GM19324 (cell line): ENCODE measurements around the gene KRT82.

Experiments
- ATAC-seq: cut with Tn5 transposase; IDR thresholded peaks from one replicate; pipeline ENCODE4 v1.9.1; 2021; ENCODE audit warnings: mild to moderate bottlenecking, moderate library complexity; ENCODE audit not compliant: unreplicated experiment, low FRiP score

KRT82 gene

DNA sequence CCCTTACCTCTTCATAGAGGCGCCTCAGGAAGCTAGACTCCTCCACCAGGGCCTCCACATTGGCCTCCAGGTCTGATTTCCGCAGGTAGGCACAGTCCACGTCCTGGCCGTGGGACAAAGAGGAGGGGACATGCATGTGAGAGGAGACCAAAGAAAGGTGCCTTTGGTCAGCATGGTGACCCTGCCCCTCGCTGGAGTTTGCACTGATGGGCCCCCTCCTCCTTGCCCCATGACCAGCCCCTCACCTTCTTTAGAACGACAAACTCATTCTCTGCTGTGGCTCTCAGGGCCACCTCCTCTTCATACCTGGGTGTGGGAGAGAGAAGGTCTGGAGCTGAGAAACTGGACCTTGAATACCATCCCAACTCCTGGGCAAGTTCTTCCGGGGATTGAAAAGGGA lies 42.1 kb downstream of the KRT82 start:
- ATAC-seq, result no peak

DNA sequence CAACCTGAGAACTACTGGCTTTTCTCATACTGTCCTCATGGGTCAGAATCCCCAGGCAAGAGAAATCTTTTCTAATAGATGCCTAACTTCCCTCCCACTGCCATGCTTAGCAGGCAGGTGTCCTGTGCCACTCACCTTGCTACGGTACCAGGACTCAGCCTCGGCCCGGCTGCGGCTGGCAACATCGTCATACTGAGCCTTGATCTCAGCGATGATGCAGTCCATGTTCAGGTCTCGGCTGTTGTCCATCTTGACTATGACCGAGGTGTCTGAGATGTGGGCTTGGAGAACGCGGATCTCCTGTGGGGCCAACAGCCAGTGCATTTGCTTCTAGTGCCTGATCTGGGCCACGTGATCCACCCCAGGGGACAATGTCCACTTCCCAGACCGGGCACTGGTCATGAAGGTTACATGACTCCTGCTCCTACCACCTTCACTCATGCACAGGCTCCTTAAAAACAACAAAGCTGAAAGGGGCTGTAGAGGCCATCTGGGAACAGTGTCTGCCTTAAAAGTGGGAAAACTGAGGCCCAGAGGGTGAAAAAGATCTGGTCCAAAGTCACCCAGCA lies 42.9 kb downstream of the KRT82 start:
- ATAC-seq, result no peak

DNA sequence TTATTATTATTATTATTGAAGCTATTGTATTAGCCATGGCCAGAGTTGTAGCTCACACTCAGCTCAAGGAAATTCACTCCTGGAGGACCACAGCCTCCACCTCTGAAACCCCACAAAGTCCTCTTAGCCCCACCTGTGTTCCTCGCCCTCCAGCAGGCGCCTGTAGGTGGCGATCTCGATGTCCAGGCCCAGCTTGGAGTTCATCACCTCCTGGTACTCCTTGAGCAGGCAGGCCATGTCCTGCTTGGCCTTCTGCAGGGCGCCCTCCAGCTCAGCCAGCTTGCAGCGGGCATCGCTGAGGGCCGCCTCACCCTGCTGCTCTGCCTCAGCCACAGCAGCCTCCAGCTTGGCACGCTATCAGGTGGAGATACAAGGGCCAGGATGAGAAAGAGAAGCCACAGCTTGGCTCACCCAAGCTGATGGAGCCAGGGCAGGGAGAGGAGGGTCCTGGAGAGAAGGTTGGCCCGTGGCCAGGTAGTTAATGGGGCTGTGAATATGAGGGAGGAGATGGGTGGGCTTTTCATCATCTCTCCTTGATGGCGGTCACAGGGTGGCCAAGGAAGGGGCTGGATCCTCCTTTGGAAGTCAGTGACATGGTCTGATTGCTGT lies 43.9 kb downstream of the KRT82 start:
- ATAC-seq, result no peak

DNA sequence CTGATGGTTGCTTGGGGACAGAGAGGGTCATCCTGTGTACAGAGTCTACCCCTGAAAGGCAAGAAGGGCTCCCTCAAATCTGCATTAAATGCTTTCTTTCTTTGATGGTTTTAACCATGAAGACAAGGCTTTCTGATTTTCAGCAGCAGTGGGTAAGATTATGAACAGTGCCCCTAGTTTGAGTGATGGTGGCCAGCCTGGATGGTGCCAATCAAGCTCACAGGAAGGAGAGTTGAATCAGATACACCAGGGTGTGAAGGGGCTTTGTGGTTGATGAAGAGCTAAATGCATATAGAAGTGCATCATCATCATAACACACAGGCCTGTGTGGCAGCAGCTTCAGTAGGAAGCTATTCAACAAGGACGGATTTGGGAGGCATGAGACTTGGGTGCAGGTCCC lies 44.6 kb downstream of the KRT82 start:
- no peak for ATAC-seq

DNA sequence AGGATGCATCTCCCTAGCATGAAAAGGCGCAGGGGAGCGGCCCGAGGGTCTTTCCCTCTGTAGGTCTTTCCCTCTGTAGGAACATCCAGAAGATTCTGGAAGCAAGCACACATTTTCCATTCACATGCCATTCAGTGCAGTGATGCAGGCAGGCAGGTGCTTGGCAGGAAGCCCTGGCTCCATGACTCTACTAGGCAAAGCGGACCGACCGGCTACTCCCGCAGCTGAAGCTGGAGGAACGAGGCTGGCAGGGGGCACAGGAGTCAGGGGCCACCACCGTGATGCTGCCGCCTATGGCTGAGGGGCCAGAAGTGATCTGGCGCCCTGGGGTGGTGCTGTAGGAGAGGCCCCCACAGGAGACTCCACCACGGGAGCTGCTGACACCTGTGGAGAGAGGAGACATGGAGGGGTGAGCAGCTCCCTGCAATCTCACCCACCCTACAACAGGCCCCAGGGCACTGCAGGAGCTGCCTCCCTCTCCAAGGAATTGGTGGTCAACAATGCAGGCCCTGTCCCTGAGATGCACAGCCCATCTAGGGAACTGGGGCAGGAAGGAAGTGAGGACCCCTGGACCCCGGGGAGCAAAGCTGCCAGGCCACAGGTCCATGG lies 45.4 kb downstream of the KRT82 start:
- ATAC-seq, result no peak

DNA sequence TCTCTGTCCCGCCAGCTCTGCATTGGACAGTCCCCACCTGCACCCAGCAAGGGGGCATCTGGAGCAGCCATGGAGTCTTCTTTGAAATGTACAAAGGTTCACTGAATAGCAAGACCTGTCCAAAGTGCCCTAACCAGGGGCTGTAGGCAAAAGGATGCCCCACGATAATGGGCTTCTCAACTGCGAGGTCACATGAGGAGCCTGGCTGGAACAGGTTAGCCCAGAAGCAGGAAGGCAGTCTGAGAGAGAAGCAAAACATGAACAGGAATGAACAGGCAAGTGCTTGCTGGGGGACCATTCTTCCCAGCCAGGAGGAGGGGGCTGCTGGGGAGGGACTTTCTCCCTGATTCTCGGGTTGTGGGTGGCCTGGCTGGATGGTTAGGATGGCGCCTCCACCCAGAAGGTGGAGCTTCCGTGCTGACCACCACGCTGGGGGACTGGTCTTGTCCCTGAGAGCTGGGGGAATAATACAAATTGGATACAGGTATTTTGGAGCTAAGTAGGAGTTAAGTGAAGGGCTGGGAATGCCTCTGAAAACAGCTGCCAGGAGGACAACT lies 46.0 kb downstream of the KRT82 start:
- ATAC-seq, result no peak

DNA sequence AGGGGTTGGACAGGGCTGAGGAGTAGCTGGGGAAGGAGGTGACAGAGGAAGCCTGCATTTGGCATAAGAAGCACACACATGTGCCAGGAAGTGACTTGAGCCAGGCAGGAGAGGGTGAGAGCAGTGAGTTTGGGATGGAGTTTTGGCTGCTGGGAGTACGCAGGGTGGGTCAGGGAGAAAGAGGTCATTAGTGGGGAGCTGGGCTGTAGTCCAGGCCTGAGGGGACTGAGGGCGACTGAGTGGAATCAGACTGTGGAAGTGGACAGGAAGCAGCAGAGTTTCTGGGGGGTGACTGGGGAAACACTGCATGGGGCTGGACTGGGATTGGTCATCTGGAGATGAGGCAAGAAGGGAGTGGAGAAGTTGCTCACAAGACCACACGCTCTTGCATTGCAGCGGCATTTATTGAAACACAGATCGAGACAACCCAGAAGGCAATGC lies 46.5 kb downstream of the KRT82 start:
- no peak for ATAC-seq

DNA sequence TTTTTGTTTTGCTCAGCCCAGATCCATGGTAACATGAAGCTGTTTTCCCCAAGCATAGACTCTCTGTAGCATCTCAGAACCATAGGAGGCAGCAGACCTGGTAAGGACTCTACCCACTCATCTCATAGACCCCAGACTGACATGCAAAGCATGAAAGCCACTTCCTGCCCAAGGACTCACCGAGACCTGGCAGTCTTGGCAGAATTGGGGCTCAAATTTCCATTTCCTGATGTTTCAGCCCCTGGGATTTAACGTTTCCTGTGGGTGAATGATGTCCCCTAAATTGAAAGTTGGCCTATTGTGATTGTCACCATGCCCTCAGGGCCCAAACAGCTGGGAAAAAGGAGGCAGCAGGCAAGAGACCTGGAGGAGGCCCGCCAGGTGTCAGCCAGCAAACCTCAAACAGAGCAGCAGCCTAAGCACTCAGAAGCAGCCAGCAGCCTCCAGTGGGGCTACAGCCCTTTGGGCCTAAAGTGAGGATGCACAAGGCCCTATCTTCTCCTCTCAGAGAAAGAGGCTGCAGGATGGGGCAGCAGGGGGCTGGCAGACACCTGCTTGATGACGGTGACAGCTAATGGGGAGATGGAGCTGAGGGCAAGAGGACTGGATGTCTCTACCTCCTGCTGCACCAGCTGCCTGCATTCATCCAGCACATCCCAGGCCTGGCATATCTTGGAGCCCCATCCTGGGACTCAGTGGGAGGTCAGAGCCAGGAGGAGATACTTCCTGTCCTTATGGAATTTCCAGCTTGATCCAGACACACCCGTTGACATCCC lies 47.4 kb downstream of the KRT82 start:
- ATAC-seq, result peak; percentile 86

DNA sequence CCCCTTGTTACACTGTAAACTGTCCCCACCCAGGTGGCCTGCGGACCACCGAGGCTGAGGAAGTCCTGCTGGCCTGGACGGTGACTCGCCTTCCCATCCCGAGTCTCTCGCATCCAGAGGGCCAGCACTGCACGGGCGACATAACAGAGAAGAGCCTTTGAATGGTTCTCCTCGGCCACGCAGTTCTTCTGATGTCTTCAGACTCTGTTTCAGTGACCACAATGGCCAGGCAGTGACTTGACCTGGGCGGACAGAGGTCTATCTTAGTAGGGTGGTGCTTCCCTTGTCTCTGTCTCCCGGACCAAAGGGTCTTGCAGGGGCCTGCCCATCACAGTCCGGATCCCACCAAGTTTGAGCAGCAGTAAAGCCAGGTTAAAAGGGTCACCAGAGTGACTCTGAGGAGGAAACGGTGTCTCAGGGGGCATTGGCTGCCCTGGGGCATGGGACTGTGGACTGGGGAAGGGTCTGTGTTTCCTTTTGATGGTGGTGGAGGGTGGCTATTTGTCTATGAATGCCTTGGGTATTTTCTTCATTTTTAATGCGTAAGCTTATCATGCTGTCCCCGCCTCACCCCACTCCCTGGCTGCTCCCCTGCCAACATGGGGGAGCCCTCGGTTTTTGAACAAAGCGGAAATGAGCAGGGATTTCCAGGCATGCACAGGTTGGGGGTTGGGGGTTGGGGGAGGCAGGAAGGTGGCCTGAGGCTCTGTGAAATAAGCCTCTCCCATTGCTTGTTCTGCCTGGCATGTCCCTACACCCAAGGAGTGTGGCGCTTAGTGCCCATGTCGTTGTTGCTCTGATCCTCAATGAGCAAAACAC lies 49.2 kb downstream of the KRT82 start:
- no peak for ATAC-seq

DNA sequence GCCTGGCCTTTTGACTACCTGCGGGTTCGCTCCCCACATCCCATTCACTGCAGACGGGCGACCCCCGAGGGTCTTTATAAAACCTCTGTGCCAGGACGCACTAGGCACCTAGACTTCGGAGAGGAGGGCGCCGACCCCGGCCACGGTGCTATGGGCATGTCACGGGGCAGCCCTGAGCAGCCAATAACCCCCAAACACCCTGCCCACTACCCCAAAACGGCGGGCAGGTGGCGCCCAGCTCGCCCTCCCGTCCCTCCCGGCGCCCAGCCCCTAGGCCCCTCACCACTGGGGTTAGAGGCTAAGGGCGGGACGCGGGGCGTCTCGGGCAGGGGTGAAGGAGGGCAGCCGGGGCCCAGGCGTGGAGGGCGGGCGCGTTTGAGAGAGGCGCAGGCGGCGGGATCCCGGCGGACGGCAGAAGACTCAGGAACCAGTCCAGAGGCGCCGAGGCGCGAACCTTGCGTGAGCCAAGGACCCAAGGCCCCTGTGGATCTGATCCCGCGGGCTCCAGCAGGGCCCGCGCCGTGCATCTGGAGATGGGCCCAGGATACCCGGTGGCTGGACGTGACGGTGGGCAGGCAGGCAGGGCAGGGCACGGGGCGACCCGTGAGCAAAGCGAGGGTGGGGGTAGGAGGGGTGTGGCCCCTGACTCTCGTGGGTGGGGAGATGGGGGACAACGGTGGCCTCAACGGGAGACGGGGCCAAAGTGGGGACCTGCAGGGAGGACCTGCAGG lies 49.9 kb downstream of the KRT82 start:
- no peak for ATAC-seq

DNA sequence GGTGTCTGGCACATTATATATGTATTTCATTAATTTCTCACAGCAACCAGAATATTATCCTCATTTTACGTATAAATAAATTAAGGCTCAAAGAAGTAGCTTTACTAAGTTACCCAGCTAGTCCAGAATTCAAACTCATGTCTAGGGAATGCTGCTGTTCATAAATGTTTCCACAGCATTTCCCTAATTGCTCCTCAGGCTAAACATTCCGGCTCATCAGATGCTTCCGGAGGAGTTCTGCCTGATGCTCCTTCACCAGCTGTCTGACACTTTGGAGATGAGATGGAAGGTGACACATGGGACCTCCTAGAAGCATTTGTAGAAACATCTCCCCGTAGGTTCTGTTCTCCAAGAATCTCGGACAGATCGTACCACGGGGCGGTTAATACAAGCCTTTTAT lies 51.0 kb downstream of the KRT82 start:
- no peak for ATAC-seq

DNA sequence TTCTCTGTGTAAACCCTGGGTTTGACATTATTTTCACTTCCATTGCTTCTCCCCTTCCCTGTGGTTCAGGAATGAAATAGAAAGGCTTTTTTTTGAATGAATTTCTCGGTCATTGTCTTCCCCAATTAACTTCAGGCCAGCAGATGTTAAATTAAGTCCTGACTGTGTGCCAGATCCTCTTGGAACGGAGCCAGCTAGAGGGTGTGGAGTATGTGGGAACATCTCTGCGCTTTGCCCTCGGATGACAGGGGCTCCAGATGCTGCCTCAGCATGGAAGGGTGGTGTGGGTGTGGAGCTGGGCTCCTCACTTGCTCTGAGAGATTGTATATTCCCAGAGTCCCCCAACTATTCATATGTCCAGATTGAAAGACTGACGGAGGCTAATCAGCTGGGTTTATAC lies 51.9 kb downstream of the KRT82 start:
- no peak for ATAC-seq

DNA sequence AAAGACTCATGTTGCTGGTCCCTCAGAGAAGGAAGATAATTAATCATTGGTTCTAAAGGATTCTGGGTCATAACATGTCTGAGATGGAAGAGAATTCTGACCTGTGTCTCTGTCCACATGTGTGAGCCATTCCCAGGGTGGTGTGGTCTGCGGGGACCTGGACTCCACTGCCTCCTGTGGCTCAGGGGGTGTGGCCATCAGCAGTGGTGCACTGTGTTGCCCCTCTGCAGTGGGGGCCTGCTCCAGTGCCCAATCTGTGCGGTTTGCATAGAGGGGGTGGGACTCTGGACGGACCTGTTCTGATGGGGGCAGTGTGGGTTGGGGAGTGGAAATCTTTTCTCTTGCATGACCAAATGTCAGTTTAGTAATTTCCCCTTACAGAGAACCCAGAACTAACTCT lies 52.4 kb downstream of the KRT82 start:
- ATAC-seq, result no peak

DNA sequence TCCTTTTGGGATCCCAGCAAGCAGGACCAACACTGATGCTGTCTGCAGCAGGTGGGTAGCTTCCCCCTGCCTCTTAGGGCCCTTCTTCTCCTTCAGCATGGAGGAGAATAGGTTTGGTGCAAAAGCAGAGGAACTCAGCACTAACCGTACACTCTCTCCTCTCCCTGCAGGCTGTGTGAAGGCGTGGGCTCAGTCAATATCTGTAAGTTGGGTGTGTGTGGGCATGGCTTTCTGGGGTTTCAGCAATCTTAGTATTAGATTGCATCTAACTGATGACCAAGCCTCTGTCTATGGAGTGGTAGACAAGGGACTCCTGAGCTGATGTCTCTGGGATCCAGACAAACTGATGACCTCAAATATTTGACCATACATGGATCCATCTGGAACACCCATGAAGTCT lies 53.2 kb downstream of the KRT82 start:
- ATAC-seq, result no peak

DNA sequence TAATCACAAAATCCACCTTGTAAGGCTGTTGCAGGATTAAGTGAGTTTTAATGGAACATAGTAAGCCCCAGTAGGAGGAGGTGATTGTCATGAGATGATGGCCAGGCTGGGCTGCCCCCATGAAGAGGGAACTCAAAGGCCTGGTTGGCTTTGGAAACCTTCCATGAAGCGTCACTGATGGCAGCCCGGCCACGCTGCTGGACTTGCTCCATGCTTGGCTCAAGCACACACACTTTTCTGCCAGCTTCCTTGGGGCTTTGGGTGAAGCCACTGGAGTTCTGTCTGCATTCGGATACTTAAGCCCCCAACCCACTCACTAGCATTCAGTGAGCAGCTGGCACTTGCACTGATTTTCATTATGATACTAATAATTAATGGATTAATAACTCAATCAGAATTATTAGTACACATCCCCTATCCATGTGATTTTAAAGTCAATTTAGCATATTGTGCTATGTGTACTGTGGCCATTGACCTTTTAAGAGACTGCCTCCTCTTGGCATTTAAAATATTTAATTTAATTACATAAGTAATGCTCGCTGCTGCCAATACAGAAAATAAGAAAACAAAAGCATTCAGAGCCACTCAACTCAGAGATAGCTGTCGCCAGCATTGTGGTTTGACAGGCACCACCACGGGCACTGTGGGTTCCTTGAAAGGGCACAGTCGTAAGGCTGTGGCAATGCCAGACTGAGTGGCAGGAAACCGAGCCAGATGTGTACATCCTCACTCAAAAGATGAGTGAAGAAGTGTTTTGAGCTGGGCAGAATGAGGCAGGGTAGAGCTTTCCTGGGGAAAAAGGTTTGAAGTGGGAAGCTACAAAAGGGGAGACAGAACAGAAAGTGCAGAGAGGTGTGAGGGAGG lies 54.7 kb downstream of the KRT82 start:
- ATAC-seq, result no peak

DNA sequence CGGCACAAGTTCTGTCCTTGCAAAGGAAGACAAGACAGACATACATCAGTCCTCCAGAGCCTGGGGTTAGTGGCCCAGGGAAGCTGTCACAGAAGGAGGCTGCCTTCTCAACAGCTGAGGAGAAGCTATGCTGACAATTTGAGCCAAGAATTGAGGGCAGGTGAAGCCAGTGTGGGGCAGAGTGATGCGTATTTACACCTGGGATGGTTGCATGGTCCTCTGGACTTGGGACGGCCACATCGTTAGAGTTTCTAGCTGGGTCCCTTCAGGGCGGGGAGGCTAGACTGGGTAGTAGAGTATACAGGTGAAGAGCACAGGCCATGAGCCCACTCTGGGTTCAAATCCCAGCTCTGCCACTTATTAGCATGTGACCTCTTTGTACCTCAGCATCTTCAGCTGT lies 55.3 kb downstream of the KRT82 start:
- no peak for ATAC-seq

DNA sequence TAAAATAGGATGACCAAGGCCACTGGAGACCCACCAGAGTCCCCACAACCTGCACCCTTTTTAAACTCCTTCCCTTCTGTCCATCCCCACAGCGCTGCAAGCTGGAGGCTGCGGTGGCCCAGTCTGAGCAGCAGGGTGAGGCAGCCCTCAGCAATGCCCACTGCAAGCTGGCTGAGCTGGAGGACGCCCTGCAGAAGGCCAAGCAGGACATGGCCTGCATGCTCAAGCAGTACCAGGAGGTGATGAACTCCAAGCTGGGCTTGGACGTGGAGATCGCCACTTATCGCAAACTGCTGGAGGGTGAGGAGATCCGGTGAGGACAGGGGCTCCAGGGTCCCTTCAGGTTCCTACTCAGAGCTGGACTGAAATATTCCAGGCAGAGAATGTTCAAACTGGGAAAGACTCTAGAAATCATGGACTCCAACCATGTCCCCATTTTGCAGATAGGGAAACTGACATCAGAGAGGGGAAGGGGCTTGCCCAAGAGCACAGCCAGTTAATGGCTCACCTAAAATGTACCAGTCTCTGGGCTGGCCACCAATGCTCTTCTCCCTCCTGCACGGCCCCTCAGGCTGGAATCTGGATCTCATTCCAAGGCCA lies 56.0 kb downstream of the KRT82 start:
- no peak for ATAC-seq

DNA sequence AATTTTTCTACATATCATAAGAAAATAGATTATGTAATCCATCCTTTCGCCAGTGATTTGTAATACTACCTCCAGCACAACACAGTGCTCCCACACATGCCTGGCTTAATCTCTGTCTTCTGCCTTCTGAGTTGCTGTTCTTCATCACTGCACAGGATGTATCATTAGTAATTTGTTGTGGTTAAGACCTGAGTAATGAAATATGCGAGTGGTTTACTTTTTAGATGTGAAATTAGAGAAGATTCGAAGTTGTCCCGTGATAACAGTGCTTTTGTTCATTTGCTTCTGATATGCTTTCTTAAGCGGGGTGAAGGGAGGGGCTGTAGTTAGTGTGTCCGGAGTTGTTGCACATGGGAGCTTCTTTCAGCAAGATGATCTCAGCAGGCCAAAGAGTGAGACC lies 56.9 kb downstream of the KRT82 start:
- no peak for ATAC-seq
